A673 (cell line): Measurements from ENCODE around the gene ATP2B2. TPM values are rescaled to one million over a fixed set of nuclear protein-coding genes. Genes with fewer than 3 reads are reported as not detected.

Experiments used
- BruUV-seq: library from RNA; stranded (reverse); fragments of 400-500 nt; replicated peaks from 2 replicates; lab custom pipeline; 2021; lab: Mats Ljungman, UMichigan
- CTCF ChIA-PET: fragments of 300-600 bp; sonication (Branson Sonifier 250); formaldehyde crosslinking; loops from one replicate; lab custom pipeline; 2022; ENCODE audit warnings: antibody characterized with exemption; lab: Charles Lee
- POLR2A ChIA-PET: fragments of 300-600 bp; sonication (Branson Sonifier 250); formaldehyde crosslinking; loops from one replicate; lab custom pipeline; 2022; ENCODE audit warnings: antibody characterized with exemption; ENCODE audit not compliant: low non-redundant PET; lab: Charles Lee
- DNase-seq: peaks from one replicate; pipeline ENCODE4 v3.0.0-alpha.2; 2015; ENCODE audit warnings: low spot score
- H3K27ac ChIP-seq: fragments of 200-600 bp; sonication (generic); 2 replicates; pipeline ENCODE4 v1.5.1; 2016; ENCODE audit warnings: mixed run types, low read depth, mild to moderate bottlenecking, mixed read lengths, antibody characterized with exemption, low read length; ENCODE audit not compliant: poor library complexity, severe bottlenecking
- H3K27me3 ChIP-seq: fragments of 200-600 bp; sonication (generic); replicated peaks from 2 replicates; pipeline ENCODE4 v1.6.1; 2017; ENCODE audit warnings: mixed run types, low read depth, mild to moderate bottlenecking, mixed read lengths, antibody characterized with exemption, low read length; ENCODE audit not compliant: insufficient read depth, poor library complexity
- H3K36me3 ChIP-seq: fragments of 200-600 bp; sonication (generic); 2 replicates; pipeline ENCODE4 v1.6.1; 2016; ENCODE audit warnings: mixed run types, mild to moderate bottlenecking, mixed read lengths, antibody characterized with exemption, low read length; ENCODE audit not compliant: insufficient read depth, poor library complexity, severe bottlenecking
- H3K4me1 ChIP-seq: fragments of 200-600 bp; sonication (generic); 2 replicates; pipeline ENCODE4 v1.6.1; 2017; ENCODE audit warnings: mixed run types, mild to moderate bottlenecking, mixed read lengths, antibody characterized with exemption, low read length; ENCODE audit not compliant: insufficient read depth, poor library complexity, severe bottlenecking
- H3K4me3 ChIP-seq: fragments of 200-600 bp; sonication (generic); 2 replicates; pipeline ENCODE4 v1.5.1; 2016; ENCODE audit warnings: low read depth, mixed run types, mild to moderate bottlenecking, mixed read lengths, low read length; ENCODE audit not compliant: poor library complexity, severe bottlenecking
- H3K9me3 ChIP-seq: fragments of 200-600 bp; sonication (generic); 2 replicates; pipeline ENCODE4 v1.6.1; 2016; ENCODE audit warnings: mixed run types, low read depth, mild to moderate bottlenecking, mixed read lengths, antibody characterized with exemption, low read length; ENCODE audit not compliant: poor library complexity, severe bottlenecking
- CTCF ChIP-seq: fragments of 300-800, 200-600 bp; sonication (generic); conservative IDR thresholded peaks from 2 replicates; pipeline ENCODE4 v1.5.1; 2017; ENCODE audit warnings: low read depth, mild to moderate bottlenecking, antibody characterized with exemption, low read length, moderate library complexity, mixed read lengths
- EZH2 ChIP-seq: fragments of 200-600 bp; sonication (generic); IDR thresholded peaks from 2 replicates; pipeline ENCODE4 v1.6.1; 2017; ENCODE audit warnings: borderline replicate concordance, low read depth, mild to moderate bottlenecking, mixed read lengths, antibody characterized with exemption, low read length; ENCODE audit not compliant: poor library complexity, severe bottlenecking
- intact Hi-C: fragments of 100-400 bp; cut with micrococcal nuclease; formaldehyde crosslinking; loops from one replicate; pipeline ENCODE4 v1.10.0; 2022; ENCODE audit not compliant: unreplicated experiment
- total RNA-seq: library from RNA; stranded (reverse); gene quantifications from 2 replicates; pipeline ENCODE4 v1.2.3, GENCODE V29; 2021

The ATP2B2 gene
- total RNA-seq, 1 experiment from 2014 or later: 0.17 TPM

GRCh38 chr3:10511809-10512494 lies 6.6 kb upstream of the ATP2B2 start:
- Histone ChIP-seq H3K4me3 (no peak overlapping the region), H3K27me3 (no peaks in the 10 kb centered on the region), H3K4me1 (no peaks in the 10 kb centered on the region), H3K36me3 (no peaks in the 10 kb centered on the region), H3K27ac (no peak overlapping the region), H3K9me3 (no peaks in the 10 kb centered on the region)
- DNase-seq: no peak
- no TSS peak for BruUV-seq
- TF ChIP-seq CTCF (no peak), EZH2 (no peak)
- intact Hi-C loops: no loop called here
- ChIA-PET POLR2A (no interaction called here), CTCF (no interaction called here)

- no peaks in the 10 kb centered on the region for H3K36me3 ChIP-seq
- ChIA-PET POLR2A (no interaction called here), CTCF (interaction anchor here (0.6 kb wide), 1 partner anchor 585 kb away, joined by 3 read pairs; no protein-coding TSS in a partner anchor)
- no peaks in the 10 kb centered on the region for H3K27me3 ChIP-seq
- no peaks in the 10 kb centered on the region for H3K9me3 ChIP-seq
- BruUV-seq: no TSS peak
- H3K4me3 ChIP-seq: no peak overlapping the region
- no peak overlapping the region for H3K27ac ChIP-seq
- intact Hi-C loops: no loop called here
- no peaks in the 10 kb centered on the region for H3K4me1 ChIP-seq
- no peak for DNase-seq
- no peak for TF ChIP-seq CTCF
- TF ChIP-seq EZH2: no peak
Observed at GRCh38 chr3:10510743-10511432, 5.5 kb upstream of the ATP2B2 start.

- ChIA-PET POLR2A (no interaction called here), CTCF (interaction anchor here (0.6 kb wide), 1 partner anchor 585 kb away, joined by 3 read pairs; no protein-coding TSS in a partner anchor)
- no peaks in the 10 kb centered on the region for H3K9me3 ChIP-seq
- H3K4me3 ChIP-seq: no peak overlapping the region
- BruUV-seq: no TSS peak
- no peaks in the 10 kb centered on the region for H3K36me3 ChIP-seq
- TF ChIP-seq EZH2 (no peak), CTCF (no peak)
- no peaks in the 10 kb centered on the region for H3K4me1 ChIP-seq
- H3K27me3 ChIP-seq: peaks cover 2% of the 10 kb centered on the region
- intact Hi-C loops: no loop called here
- DNase-seq: no peak
- no peak overlapping the region for H3K27ac ChIP-seq
Observed at GRCh38 chr3:10510086-10510742, 4.8 kb upstream of the ATP2B2 start.
